HEK293 (cell line): ENCODE results near the gene PHPT1.

ENCODE experiments used
- GLIS2 ChIP-seq: fragments of 450-650 bp; formaldehyde crosslinking; IDR thresholded peaks from 2 replicates; pipeline ENCODE4 v1.5.1; 2016; ENCODE audit warnings: missing biosample characterization, missing genetic modification characterization
- IKZF3 ChIP-seq: fragments of 450-650 bp; IDR thresholded peaks from 2 replicates; pipeline ENCODE4 v1.5.0; 2018; ENCODE audit warnings: missing biosample characterization, mild to moderate bottlenecking, missing genetic modification characterization, moderate library complexity
- KLF9 ChIP-seq: fragments of 450-650 bp; formaldehyde crosslinking; IDR thresholded peaks from 2 replicates; pipeline ENCODE4 v1.5.1; 2016; ENCODE audit warnings: missing biosample characterization, missing genetic modification characterization, low read depth
- WT1 ChIP-seq: fragments of 450-650 bp; formaldehyde crosslinking; IDR thresholded peaks from 2 replicates; pipeline ENCODE4 v1.5.1; 2016; ENCODE audit warnings: missing biosample characterization, missing genetic modification characterization
- YY2 ChIP-seq: fragments of 450-650 bp; formaldehyde crosslinking; IDR thresholded peaks from 2 replicates; pipeline ENCODE4 v1.5.1; 2016; ENCODE audit warnings: missing biosample characterization, missing genetic modification characterization
- ZBTB17 ChIP-seq: fragments of 450-650 bp; formaldehyde crosslinking; IDR thresholded peaks from 2 replicates; pipeline ENCODE4 v1.5.1; 2016; ENCODE audit warnings: missing biosample characterization, missing genetic modification characterization
- ZBTB44 ChIP-seq: fragments of 450-650 bp; IDR thresholded peaks from 2 replicates; pipeline ENCODE4 v1.5.1; 2018; ENCODE audit warnings: missing biosample characterization, mild to moderate bottlenecking, missing genetic modification characterization
- ZBTB49 ChIP-seq: fragments of 450-650 bp; formaldehyde crosslinking; IDR thresholded peaks from 2 replicates; pipeline ENCODE4 v1.5.1; 2016; ENCODE audit warnings: missing biosample characterization, missing genetic modification characterization, low read depth
- ZEB2 ChIP-seq: fragments of 450-650 bp; formaldehyde crosslinking; IDR thresholded peaks from 2 replicates; pipeline ENCODE4 v1.5.1; 2016; ENCODE audit warnings: missing biosample characterization, missing genetic modification characterization
- ZNF175 ChIP-seq: fragments of 450-650 bp; formaldehyde crosslinking; IDR thresholded peaks from 2 replicates; pipeline ENCODE4 v1.5.1; 2016; ENCODE audit warnings: missing biosample characterization, missing genetic modification characterization
- ZNF23 ChIP-seq: fragments of 450-650 bp; formaldehyde crosslinking; IDR thresholded peaks from 2 replicates; pipeline ENCODE4 v1.5.1; 2016; ENCODE audit warnings: missing biosample characterization, missing genetic modification characterization, borderline replicate concordance
- ZNF24 ChIP-seq: fragments of 450-650 bp; formaldehyde crosslinking; IDR thresholded peaks from 2 replicates; pipeline ENCODE4 v1.5.1; 2016; ENCODE audit warnings: missing biosample characterization, missing genetic modification characterization
- ZNF366 ChIP-seq: fragments of 450-650 bp; formaldehyde crosslinking; conservative IDR thresholded peaks from 2 replicates; pipeline ENCODE4 v1.5.1; 2016; ENCODE audit warnings: missing biosample characterization, missing genetic modification characterization
- ZNF501 ChIP-seq: fragments of 450-650 bp; formaldehyde crosslinking; IDR thresholded peaks from 2 replicates; pipeline ENCODE4 v1.5.1; 2016; ENCODE audit warnings: missing biosample characterization, missing genetic modification characterization
- ZNF521 ChIP-seq: fragments of 450-650 bp; formaldehyde crosslinking; IDR thresholded peaks from 2 replicates; pipeline ENCODE4 v1.5.1; 2017; ENCODE audit warnings: missing biosample characterization, mild to moderate bottlenecking, missing genetic modification characterization
- ZNF580 ChIP-seq: fragments of 450-650 bp; formaldehyde crosslinking; IDR thresholded peaks from 2 replicates; pipeline ENCODE4 v1.5.1; 2016; ENCODE audit warnings: missing biosample characterization, missing genetic modification characterization
- ZNF596 ChIP-seq: fragments of 450-650 bp; IDR thresholded peaks from 2 replicates; pipeline ENCODE4 v1.5.0; 2018; ENCODE audit warnings: missing biosample characterization, mild to moderate bottlenecking, missing genetic modification characterization, moderate library complexity
- ZNF600 ChIP-seq: fragments of 450-650 bp; formaldehyde crosslinking; IDR thresholded peaks from 2 replicates; pipeline ENCODE4 v1.5.1; 2016; ENCODE audit warnings: missing biosample characterization, missing genetic modification characterization
- ZNF610 ChIP-seq: fragments of 450-650 bp; formaldehyde crosslinking; IDR thresholded peaks from 2 replicates; pipeline ENCODE4 v1.5.1; 2016; ENCODE audit warnings: missing biosample characterization, missing genetic modification characterization, borderline replicate concordance
- ZNF621 ChIP-seq: fragments of 450-650 bp; formaldehyde crosslinking; IDR thresholded peaks from 2 replicates; pipeline ENCODE4 v1.5.1; 2017; ENCODE audit warnings: missing biosample characterization, missing genetic modification characterization
- ZNF658 ChIP-seq: fragments of 450-650 bp; formaldehyde crosslinking; IDR thresholded peaks from 2 replicates; pipeline ENCODE4; 2016; ENCODE audit warnings: missing biosample characterization, missing genetic modification characterization
- ZNF704 ChIP-seq: fragments of 450-650 bp; formaldehyde crosslinking; IDR thresholded peaks from 2 replicates; pipeline ENCODE4 v1.5.1; 2016; ENCODE audit warnings: missing biosample characterization, missing genetic modification characterization
- ZNF76 ChIP-seq: fragments of 450-650 bp; formaldehyde crosslinking; IDR thresholded peaks from 2 replicates; pipeline ENCODE4; 2016; ENCODE audit warnings: low read depth, missing biosample characterization, missing genetic modification characterization, borderline replicate concordance
- ZNF843 ChIP-seq: fragments of 450-650 bp; formaldehyde crosslinking; IDR thresholded peaks from 2 replicates; pipeline ENCODE4 v1.5.1; 2016; ENCODE audit warnings: missing biosample characterization, missing genetic modification characterization
- ZSCAN5A ChIP-seq: fragments of 450-650 bp; formaldehyde crosslinking; IDR thresholded peaks from 2 replicates; pipeline ENCODE4 v1.5.1; 2016; ENCODE audit warnings: missing biosample characterization, missing genetic modification characterization
- TF ChIP-seq, protein P1 (sequence below): fragments of 450-650 bp; formaldehyde crosslinking; conservative IDR thresholded peaks from 2 replicates; pipeline ENCODE4 v1.5.1; 2016; ENCODE audit warnings: low read depth, missing biosample characterization, missing genetic modification characterization
- TF ChIP-seq, protein P2 (sequence below): fragments of 450-650 bp; formaldehyde crosslinking; IDR thresholded peaks from 2 replicates; pipeline ENCODE4 v1.5.1; 2016; ENCODE audit warnings: missing biosample characterization, missing genetic modification characterization

PHPT1 gene

GRCh38 chr9:136849038-136849959 is at the start of gene PHPT1 (continued):
- TF ChIP-seq ZNF366 = no peak
- TF ChIP-seq ZBTB17 (tag by site-specific recombination) = peak; percentile 82
- TF ChIP-seq ZEB2 = peak; percentile 93
- no peak for TF ChIP-seq ZNF596 (tag by site-specific recombination)
- TF ChIP-seq ZNF501 (tag by site-specific recombination) = peak; percentile 66; the same call in 1 of the 2 replicates
- TF ChIP-seq ZBTB44 (tag by site-specific recombination) = no peak
- no peak for TF ChIP-seq ZBTB49 (tag by site-specific recombination)
- TF ChIP-seq ZSCAN5A (tag by site-specific recombination) = no peak
- no peak for TF ChIP-seq ZNF658 (tag by site-specific recombination)
- peak; percentile 45; the same call in 1 of the 2 replicates for TF ChIP-seq ZNF76 (tag by site-specific recombination)
- TF ChIP-seq ZNF521 (tag by site-specific recombination) = no peak
- TF ChIP-seq ZNF600 (tag by site-specific recombination) = peak; percentile 88
- no peak for TF ChIP-seq ZNF610 (tag by site-specific recombination)
- peak; percentile 76 for TF ChIP-seq GLIS2 (tag by site-specific recombination)
- peak; percentile 69; the same call in 1 of the 2 replicates for TF ChIP-seq ZNF843 (tag by site-specific recombination)
- TF ChIP-seq KLF9 = peak; percentile 92
- TF ChIP-seq ZNF704 (tag by site-specific recombination) = no peak
- TF ChIP-seq ZNF621 (tag by site-specific recombination) = no peak
- TF ChIP-seq ZNF580 (tag by site-specific recombination) = no peak
- TF ChIP-seq ZNF24 = peak; percentile 50; the same call in 1 of the 2 replicates
- TF ChIP-seq YY2 (tag by site-specific recombination) = peak; percentile 83
- TF ChIP-seq ZNF175 = no peak
- TF ChIP-seq ZNF23 (tag by site-specific recombination) = no peak
- TF ChIP-seq, protein P1, sequence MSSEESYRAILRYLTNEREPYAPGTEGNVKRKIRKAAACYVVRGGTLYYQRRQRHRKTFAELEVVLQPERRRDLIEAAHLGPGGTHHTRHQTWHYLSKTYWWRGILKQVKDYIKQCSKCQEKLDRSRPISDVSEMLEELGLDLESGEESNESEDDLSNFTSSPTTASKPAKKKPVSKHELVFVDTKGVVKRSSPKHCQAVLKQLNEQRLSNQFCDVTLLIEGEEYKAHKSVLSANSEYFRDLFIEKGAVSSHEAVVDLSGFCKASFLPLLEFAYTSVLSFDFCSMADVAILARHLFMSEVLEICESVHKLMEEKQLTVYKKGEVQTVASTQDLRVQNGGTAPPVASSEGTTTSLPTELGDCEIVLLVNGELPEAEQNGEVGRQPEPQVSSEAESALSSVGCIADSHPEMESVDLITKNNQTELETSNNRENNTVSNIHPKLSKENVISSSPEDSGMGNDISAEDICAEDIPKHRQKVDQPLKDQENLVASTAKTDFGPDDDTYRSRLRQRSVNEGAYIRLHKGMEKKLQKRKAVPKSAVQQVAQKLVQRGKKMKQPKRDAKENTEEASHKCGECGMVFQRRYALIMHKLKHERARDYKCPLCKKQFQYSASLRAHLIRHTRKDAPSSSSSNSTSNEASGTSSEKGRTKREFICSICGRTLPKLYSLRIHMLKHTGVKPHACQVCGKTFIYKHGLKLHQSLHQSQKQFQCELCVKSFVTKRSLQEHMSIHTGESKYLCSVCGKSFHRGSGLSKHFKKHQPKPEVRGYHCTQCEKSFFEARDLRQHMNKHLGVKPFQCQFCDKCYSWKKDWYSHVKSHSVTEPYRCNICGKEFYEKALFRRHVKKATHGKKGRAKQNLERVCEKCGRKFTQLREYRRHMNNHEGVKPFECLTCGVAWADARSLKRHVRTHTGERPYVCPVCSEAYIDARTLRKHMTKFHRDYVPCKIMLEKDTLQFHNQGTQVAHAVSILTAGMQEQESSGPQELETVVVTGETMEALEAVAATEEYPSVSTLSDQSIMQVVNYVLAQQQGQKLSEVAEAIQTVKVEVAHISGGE (tag by site-specific recombination) = peak; percentile 21; the same call in 1 of the 2 replicates
- TF ChIP-seq, protein P2, sequence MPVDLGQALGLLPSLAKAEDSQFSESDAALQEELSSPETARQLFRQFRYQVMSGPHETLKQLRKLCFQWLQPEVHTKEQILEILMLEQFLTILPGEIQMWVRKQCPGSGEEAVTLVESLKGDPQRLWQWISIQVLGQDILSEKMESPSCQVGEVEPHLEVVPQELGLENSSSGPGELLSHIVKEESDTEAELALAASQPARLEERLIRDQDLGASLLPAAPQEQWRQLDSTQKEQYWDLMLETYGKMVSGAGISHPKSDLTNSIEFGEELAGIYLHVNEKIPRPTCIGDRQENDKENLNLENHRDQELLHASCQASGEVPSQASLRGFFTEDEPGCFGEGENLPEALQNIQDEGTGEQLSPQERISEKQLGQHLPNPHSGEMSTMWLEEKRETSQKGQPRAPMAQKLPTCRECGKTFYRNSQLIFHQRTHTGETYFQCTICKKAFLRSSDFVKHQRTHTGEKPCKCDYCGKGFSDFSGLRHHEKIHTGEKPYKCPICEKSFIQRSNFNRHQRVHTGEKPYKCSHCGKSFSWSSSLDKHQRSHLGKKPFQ = no peak
- peak; percentile 51; the same call in 1 of the 2 replicates for TF ChIP-seq WT1 (tag by site-specific recombination)
- peak; percentile 98 for TF ChIP-seq IKZF3
